ENCODE data around the gene ACVRL1. TPM values are rescaled to one million over a fixed set of nuclear protein-coding genes. Genes with fewer than 3 reads are reported as not detected.

Gene ACVRL1
- total and polyA plus RNA-seq, 2 experiments from 2014 or later, result 1.4 to 4.6 TPM

- no peaks in the 10 kb centered on the region for H3K9me3 ChIP-seq (ENCODE audit: low read depth)
- H3K79me2 ChIP-seq, result no peaks in the 10 kb centered on the region
- H3K4me3 ChIP-seq, result no peak overlapping the region
- no peaks in the 10 kb centered on the region for H4K20me1 ChIP-seq (ENCODE audit: insufficient read depth, poor library complexity, severe bottlenecking)
- no peak overlapping the region for H3K27ac ChIP-seq
- H3K27me3 ChIP-seq, result no peaks in the 10 kb centered on the region
- no peaks in the 10 kb centered on the region for H3K9me2 ChIP-seq (replicated peaks; ENCODE audit: insufficient read depth)
- H3K4me1 ChIP-seq (ENCODE audit: insufficient read depth), result peaks cover 31% of the 10 kb centered on the region
- 97% methylated on average over 17 of the region's 17 CpGs for WGBS (ENCODE audit: low lambda C conversion rate, missing lambda C conversion rate)
- no peaks in the 10 kb centered on the region for H3K36me3 ChIP-seq (replicated peaks; ENCODE audit: insufficient read depth, low read depth)
- H3K4me2 ChIP-seq, result no peak overlapping the region
- TF ChIP-seq CTCF (IDR thresholded peaks at IDR 0.05; ENCODE audit: poor library complexity) (no peak), EZH2phosphoT487 (IDR thresholded peaks at IDR 0.05; ENCODE audit: low read depth, severe bottlenecking, unreplicated experiment) (no peak), EZH2 (IDR thresholded peaks at IDR 0.05; ENCODE audit: borderline replicate concordance) (no peak)
- no peak for DNase-seq (ENCODE audit: low spot score)
- no peak overlapping the region for H2AFZ ChIP-seq
These were observed 7.0 kb downstream of the ACVRL1 start for GRCh38 chr12:51914034-51914923.

GRCh38 chr12:51915003-51915625 lies 7.8 kb downstream of the ACVRL1 start:
- H3K36me3 ChIP-seq (replicated peaks; ENCODE audit: insufficient read depth, low read depth), result no peaks in the 10 kb centered on the region
- H3K4me2 ChIP-seq, result no peak overlapping the region
- H3K4me3 ChIP-seq, result no peak overlapping the region
- H3K79me2 ChIP-seq, result no peaks in the 10 kb centered on the region
- no peaks in the 10 kb centered on the region for H3K9me2 ChIP-seq (replicated peaks; ENCODE audit: insufficient read depth)
- no peak overlapping the region for H3K27ac ChIP-seq
- no peaks in the 10 kb centered on the region for H3K9me3 ChIP-seq (ENCODE audit: low read depth)
- no peak for DNase-seq (ENCODE audit: low spot score)
- H2AFZ ChIP-seq, result no peak overlapping the region
- peaks cover 31% of the 10 kb centered on the region for H3K4me1 ChIP-seq (ENCODE audit: insufficient read depth)
- no peak for TF ChIP-seq EZH2phosphoT487 (IDR thresholded peaks at IDR 0.05; ENCODE audit: low read depth, severe bottlenecking, unreplicated experiment)
- no peaks in the 10 kb centered on the region for H4K20me1 ChIP-seq (ENCODE audit: insufficient read depth, poor library complexity, severe bottlenecking)
- 85% methylated on average over 28 of the region's 28 CpGs for WGBS (ENCODE audit: low lambda C conversion rate, missing lambda C conversion rate)
- no peaks in the 10 kb centered on the region for H3K27me3 ChIP-seq

GRCh38 chr12:51915951-51916350 lies 8.6 kb downstream of the ACVRL1 start:
- H2AFZ ChIP-seq, result no peak overlapping the region
- peaks cover 25% of the 10 kb centered on the region for H3K4me1 ChIP-seq (ENCODE audit: insufficient read depth)
- H3K36me3 ChIP-seq (replicated peaks; ENCODE audit: insufficient read depth, low read depth), result no peaks in the 10 kb centered on the region
- H3K79me2 ChIP-seq, result no peaks in the 10 kb centered on the region
- no peak overlapping the region for H3K4me2 ChIP-seq
- TF ChIP-seq EZH2phosphoT487 (IDR thresholded peaks at IDR 0.05; ENCODE audit: low read depth, severe bottlenecking, unreplicated experiment), result no peak
- TF ChIP-seq CTCF (IDR thresholded peaks at IDR 0.05; ENCODE audit: poor library complexity), result no peak
- no peak for TF ChIP-seq EZH2 (IDR thresholded peaks at IDR 0.05; ENCODE audit: borderline replicate concordance)
- no peak overlapping the region for H3K27ac ChIP-seq
- H3K9me2 ChIP-seq (replicated peaks; ENCODE audit: insufficient read depth), result no peaks in the 10 kb centered on the region
- 97% methylated on average over 11 of the region's 11 CpGs for WGBS (ENCODE audit: low lambda C conversion rate, missing lambda C conversion rate)
- no peak overlapping the region for H3K4me3 ChIP-seq
- no peaks in the 10 kb centered on the region for H4K20me1 ChIP-seq (ENCODE audit: insufficient read depth, poor library complexity, severe bottlenecking)
- DNase-seq (ENCODE audit: low spot score), result no peak
- H3K27me3 ChIP-seq, result no peaks in the 10 kb centered on the region
- H3K9me3 ChIP-seq (ENCODE audit: low read depth), result no peaks in the 10 kb centered on the region

- H4K20me1 ChIP-seq (ENCODE audit: insufficient read depth, poor library complexity, severe bottlenecking), result no peaks in the 10 kb centered on the region
- H2AFZ ChIP-seq, result no peak overlapping the region
- no peaks in the 10 kb centered on the region for H3K36me3 ChIP-seq (replicated peaks; ENCODE audit: insufficient read depth, low read depth)
- no peaks in the 10 kb centered on the region for H3K79me2 ChIP-seq
- peaks cover 15% of the 10 kb centered on the region for H3K4me1 ChIP-seq (ENCODE audit: insufficient read depth)
- no peak overlapping the region for H3K27ac ChIP-seq
- no peaks in the 10 kb centered on the region for H3K9me2 ChIP-seq (replicated peaks; ENCODE audit: insufficient read depth)
- no peak overlapping the region for H3K4me3 ChIP-seq
- TF ChIP-seq EZH2phosphoT487 (IDR thresholded peaks at IDR 0.05; ENCODE audit: low read depth, severe bottlenecking, unreplicated experiment) (no peak), EZH2 (IDR thresholded peaks at IDR 0.05; ENCODE audit: borderline replicate concordance) (no peak)
- H3K9me3 ChIP-seq (ENCODE audit: low read depth), result no peaks in the 10 kb centered on the region
- H3K4me2 ChIP-seq, result no peak overlapping the region
- no peak for DNase-seq (ENCODE audit: low spot score)
- WGBS (ENCODE audit: low lambda C conversion rate, missing lambda C conversion rate), result 87% methylated on average over 10 of the region's 10 CpGs
- H3K27me3 ChIP-seq, result no peaks in the 10 kb centered on the region
These were observed 9.8 kb downstream of the ACVRL1 start for GRCh38 chr12:51917041-51917590.
